PC-3 (cell line): Measurements from ENCODE around the gene MAD1L1. TPM values are rescaled to one million over a fixed set of nuclear protein-coding genes. Genes with fewer than 3 reads are reported as not detected.

Source experiments
- ATAC-seq: fragments of 200-7000 bp; cut with Tn5 transposase; 2 replicates; pipeline ENCODE4 v1.9.1; 2020; ENCODE audit warnings: mild to moderate bottlenecking, moderate library complexity
- BruUV-seq: library from RNA; stranded (reverse); fragments of 400-500 nt; replicated peaks from 2 replicates; lab custom pipeline; 2021; lab: Mats Ljungman, UMichigan
- CTCF ChIA-PET: fragments of 300-600 bp; sonication (Branson Sonifier 250); formaldehyde crosslinking; loops from one replicate; lab custom pipeline; 2022; ENCODE audit warnings: antibody characterized with exemption; lab: Charles Lee
- POLR2A ChIA-PET: fragments of 300-600 bp; sonication (Branson Sonifier 250); formaldehyde crosslinking; loops from one replicate; lab custom pipeline; 2022; ENCODE audit warnings: antibody characterized with exemption; ENCODE audit not compliant: unreplicated experiment; lab: Charles Lee
- DNase-seq: peaks from one replicate; pipeline ENCODE4 v3.0.0-alpha.2; 2015
- H2AFZ ChIP-seq: fragments of 300-600 bp; sonication (generic); 2 replicates; pipeline ENCODE4 v1.6.0; 2016; ENCODE audit warnings: antibody characterized with exemption, low read length
- H3F3A ChIP-seq: fragments of 300-600 bp; sonication (generic); one replicate; pipeline ENCODE4 v1.6.0; 2017; ENCODE audit warnings: antibody characterized with exemption, low read length, control low read depth, mild to moderate bottlenecking; ENCODE audit not compliant: unreplicated experiment
- H3K27ac ChIP-seq: fragments of 300-600 bp; sonication (generic); 2 replicates; pipeline ENCODE4 v1.5.1; 2016; ENCODE audit warnings: mild to moderate bottlenecking, low read length
- H3K27me3 ChIP-seq: fragments of 300-600 bp; sonication (generic); 2 replicates; pipeline ENCODE4 v1.6.1; 2016; ENCODE audit warnings: low read length, mixed read lengths
- H3K36me3 ChIP-seq: fragments of 300-600 bp; sonication (generic); 2 replicates; pipeline ENCODE4 v1.6.1; 2016; ENCODE audit warnings: low read depth, mixed run types, low read length, mixed read lengths
- H3K4me1 ChIP-seq: fragments of 300-600 bp; sonication (generic); 2 replicates; pipeline ENCODE4 v1.5.1; 2016; ENCODE audit warnings: low read length; ENCODE audit not compliant: insufficient read depth
- H3K4me2 ChIP-seq: fragments of 300-600 bp; sonication (generic); 2 replicates; pipeline ENCODE4 v1.6.0; 2016; ENCODE audit warnings: low read length
- H3K4me3 ChIP-seq: fragments of 300-600 bp; sonication (generic); 2 replicates; pipeline ENCODE4 v1.5.1; 2016; ENCODE audit warnings: mild to moderate bottlenecking, low read length, mixed read lengths
- H3K79me2 ChIP-seq: fragments of 300-600 bp; sonication (generic); 2 replicates; pipeline ENCODE4 v1.6.1; 2017; ENCODE audit warnings: low read length, mixed read lengths
- H3K9ac ChIP-seq: fragments of 300-600 bp; sonication (generic); 2 replicates; pipeline ENCODE4 v1.6.0; 2016; ENCODE audit warnings: mild to moderate bottlenecking, low read length
- H3K9me2 ChIP-seq: fragments of 300-600 bp; sonication (generic); replicated peaks from 2 replicates; pipeline ENCODE4 v1.6.1; 2016; ENCODE audit warnings: mixed run types, low read length, mixed read lengths
- H3K9me3 ChIP-seq: fragments of 300-600 bp; sonication (generic); 2 replicates; pipeline ENCODE4 v1.6.1; 2016; ENCODE audit warnings: low read length, mixed read lengths
- H4K20me1 ChIP-seq: fragments of 300-600 bp; sonication (generic); 2 replicates; pipeline ENCODE4 v1.6.1; 2016; ENCODE audit warnings: low read length, mixed read lengths
- CTCF ChIP-seq: fragments of 300-600 bp; sonication (generic); conservative IDR thresholded peaks from 2 replicates; pipeline ENCODE4 v1.5.1; 2017; ENCODE audit warnings: antibody characterized with exemption, low read depth, mild to moderate bottlenecking, low read length
- EZH2 ChIP-seq: fragments of 300-600 bp; sonication (generic); IDR thresholded peaks from one replicate; pipeline ENCODE4 v1.6.1; 2017; ENCODE audit warnings: antibody characterized with exemption, mild to moderate bottlenecking, low read length; ENCODE audit not compliant: unreplicated experiment
- EZH2phosphoT487 ChIP-seq: fragments of 300-600 bp; sonication (generic); IDR thresholded peaks from 2 replicates; pipeline ENCODE4 v1.6.1; 2018; ENCODE audit warnings: mild to moderate bottlenecking, antibody characterized with exemption, low read length, borderline replicate concordance
- intact Hi-C: fragments of 100-400 bp; cut with micrococcal nuclease; formaldehyde crosslinking; loops from 2 replicates; pipeline ENCODE4 v1.9.0; 2023
- total RNA-seq: library from RNA; depleted of rRNA; stranded (reverse); fragments of >200 nt; gene quantifications from 2 replicates; pipeline ENCODE4 v1.2.3, GENCODE V29; 2014

The MAD1L1 gene
- total RNA-seq, 1 experiment from 2014 or later, result 88.4 TPM

- no peak for ATAC-seq
- no peak overlapping the region for H2AFZ ChIP-seq
- H3K9me3 ChIP-seq, result no peaks in the 10 kb centered on the region
- H3K4me3 ChIP-seq, result no peak overlapping the region
- TF ChIP-seq CTCF (no peak), EZH2phosphoT487 (no peak), EZH2 (no peak)
- H3F3A ChIP-seq, result no peaks in the 10 kb centered on the region
- H4K20me1 ChIP-seq, result no peaks in the 10 kb centered on the region
- intact Hi-C loops, result no loop called here
- H3K4me1 ChIP-seq, result no peaks in the 10 kb centered on the region
- no peak overlapping the region for H3K9ac ChIP-seq
- H3K36me3 ChIP-seq, result peaks cover 22% of the 10 kb centered on the region
- CTCF ChIA-PET, result interaction anchor here (0.6 kb wide), 1 partner anchor 195 kb away, joined by 5 read pairs; no protein-coding TSS in a partner anchor
- H3K4me2 ChIP-seq, result no peak overlapping the region
- DNase-seq, result no peak
- H3K27me3 ChIP-seq, result no peaks in the 10 kb centered on the region
- no peaks in the 10 kb centered on the region for H3K9me2 ChIP-seq
- POLR2A ChIA-PET, result no interaction called here
- H3K27ac ChIP-seq, result no peak overlapping the region
- BruUV-seq, result no TSS peak
- peaks cover 9% of the 10 kb centered on the region; the same call in 1 of the 2 replicates for H3K79me2 ChIP-seq
These were observed 14.9 kb downstream of the MAD1L1 start for GRCh38 chr7:2217716-2218443.

GRCh38 chr7:2217206-2217605 lies 15.5 kb downstream of the MAD1L1 start:
- Histone ChIP-seq H3K27me3 (no peaks in the 10 kb centered on the region), H3F3A (no peaks in the 10 kb centered on the region), H3K79me2 (peaks cover 5% of the 10 kb centered on the region; the same call in 1 of the 2 replicates), H4K20me1 (no peaks in the 10 kb centered on the region), H3K4me3 (no peak overlapping the region), H3K9me2 (no peaks in the 10 kb centered on the region), H3K4me2 (no peak overlapping the region), H3K9me3 (no peaks in the 10 kb centered on the region), H3K27ac (no peak overlapping the region), H3K36me3 (peaks cover 29% of the 10 kb centered on the region), H3K4me1 (no peaks in the 10 kb centered on the region), H3K9ac (no peak overlapping the region), H2AFZ (no peak overlapping the region)
- POLR2A ChIA-PET, result no interaction called here
- CTCF ChIA-PET, result no interaction called here
- DNase-seq, result no peak
- no peak for TF ChIP-seq EZH2
- TF ChIP-seq CTCF, result no peak
- TF ChIP-seq EZH2phosphoT487, result no peak
- no TSS peak for BruUV-seq
- ATAC-seq, result no peak
- intact Hi-C loops, result no loop called here

- TF ChIP-seq CTCF (no peak), EZH2 (no peak), EZH2phosphoT487 (no peak)
- Histone ChIP-seq H3K27me3 (no peaks in the 10 kb centered on the region), H3K4me2 (no peak overlapping the region), H2AFZ (no peak overlapping the region), H3K27ac (no peak overlapping the region), H3K9ac (no peak overlapping the region), H3K9me3 (no peaks in the 10 kb centered on the region), H3K4me1 (no peaks in the 10 kb centered on the region), H4K20me1 (no peaks in the 10 kb centered on the region), H3K9me2 (no peaks in the 10 kb centered on the region), H3K4me3 (no peak overlapping the region), H3F3A (no peaks in the 10 kb centered on the region), H3K79me2 (no peaks in the 10 kb centered on the region; the same call in 1 of the 2 replicates), H3K36me3 (peaks cover 29% of the 10 kb centered on the region)
- ChIA-PET CTCF (no interaction called here), POLR2A (no interaction called here)
- DNase-seq (no peak), ATAC-seq (no peak)
- intact Hi-C loops, result no loop called here
- no TSS peak for BruUV-seq
These were observed 16.9 kb downstream of the MAD1L1 start for GRCh38 chr7:2215851-2216250.
